ENCODE measurements around the gene ALDH4A1.

- no peak for TF ChIP-seq CTCF (IDR thresholded peaks at IDR 0.05)
- no peak for TF ChIP-seq POLR2A (IDR thresholded peaks at IDR 0.05; ENCODE audit: low read depth)
Observed at GRCh38 chr1:18870957-18871356, 31.4 kb downstream of the ALDH4A1 start.

Data from esophagus muscularis mucosa (tissue), 3 donors.